HG03139 (cell line): ENCODE data around the gene ATP6V0A1.
"Not testable (repeated sequence)": the region's sequence is repeated elsewhere in the genome, so short reads cannot be mapped to it uniquely, and the experiment has no call there.

Experiments
- ATAC-seq: cut with Tn5 transposase; IDR thresholded peaks from one replicate; pipeline ENCODE4 v1.9.1; 2021; ENCODE audit not compliant: unreplicated experiment

The ATP6V0A1 gene

DNA sequence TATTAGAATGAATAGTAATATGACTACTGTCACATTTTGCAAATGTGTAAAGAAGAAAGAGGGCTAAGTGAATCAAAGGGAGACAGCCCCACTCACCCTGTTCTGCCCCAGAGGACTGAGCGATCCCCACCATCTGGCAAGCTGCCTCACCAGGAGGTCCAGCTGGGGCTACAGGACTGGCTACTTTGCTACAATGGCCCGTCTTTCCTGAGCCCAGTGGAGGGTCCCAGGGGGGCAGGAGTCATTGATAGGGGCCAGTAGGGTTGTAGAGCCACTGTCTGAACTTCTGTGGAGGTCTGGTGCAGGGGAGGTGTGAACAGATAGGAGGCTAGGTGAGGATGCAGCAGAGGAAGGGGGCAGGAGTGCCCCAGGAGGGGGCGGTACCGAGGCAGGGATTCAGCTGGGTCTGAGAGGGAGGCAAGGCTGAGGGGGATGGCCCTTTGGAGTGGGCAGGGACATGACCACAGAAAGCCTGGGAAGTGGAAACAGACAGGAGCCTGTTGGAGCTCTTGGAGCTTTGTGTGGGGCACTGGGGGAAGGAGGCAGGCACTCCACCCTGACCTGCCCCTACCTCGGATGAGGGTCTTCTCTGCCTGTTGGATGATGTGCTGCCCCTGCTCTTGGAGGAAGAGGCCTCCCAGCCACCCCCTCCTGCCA lies 97.4 kb downstream of the ATP6V0A1 start:
- not testable (repeated sequence) for ATAC-seq

- no peak for ATAC-seq
These were observed 100.4 kb downstream of the ATP6V0A1 start for GRCh38 chr17:42559075-42559474.

GRCh38 chr17:42560246-42560645 lies 101.6 kb downstream of the ATP6V0A1 start:
- no peak for ATAC-seq

DNA sequence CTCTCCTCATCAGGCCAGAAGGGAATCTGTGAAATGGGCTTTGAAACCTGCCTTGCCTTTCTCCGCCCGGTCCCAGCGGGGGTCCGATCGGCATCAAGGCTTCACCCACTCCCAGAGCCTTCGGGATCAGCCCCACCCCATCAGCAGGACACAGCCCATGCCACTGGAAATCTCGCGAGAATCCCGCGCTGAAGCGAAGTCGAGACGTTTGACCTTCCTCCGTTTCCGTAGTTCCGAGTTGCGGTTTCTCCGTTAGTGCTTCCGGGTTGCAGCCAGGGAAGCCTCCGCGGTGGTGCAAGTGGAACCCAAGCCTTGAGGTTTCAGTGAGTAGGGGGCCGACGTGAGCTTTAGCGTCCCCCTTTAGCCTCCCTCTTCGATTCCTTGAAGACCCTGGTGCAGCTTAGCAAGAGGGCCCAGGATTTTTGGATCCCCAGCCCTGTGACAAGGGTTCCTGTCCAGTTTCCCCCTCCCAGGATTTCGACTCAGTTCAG lies 103.3 kb downstream of the ATP6V0A1 start, which contains the start of gene COASY:
Gene COASY (plus strand): TSS at position 252 of the 491 bp plus-strand sequence. CDS start 475 bp downstream, outside the sequence.
- no peak for ATAC-seq

DNA sequence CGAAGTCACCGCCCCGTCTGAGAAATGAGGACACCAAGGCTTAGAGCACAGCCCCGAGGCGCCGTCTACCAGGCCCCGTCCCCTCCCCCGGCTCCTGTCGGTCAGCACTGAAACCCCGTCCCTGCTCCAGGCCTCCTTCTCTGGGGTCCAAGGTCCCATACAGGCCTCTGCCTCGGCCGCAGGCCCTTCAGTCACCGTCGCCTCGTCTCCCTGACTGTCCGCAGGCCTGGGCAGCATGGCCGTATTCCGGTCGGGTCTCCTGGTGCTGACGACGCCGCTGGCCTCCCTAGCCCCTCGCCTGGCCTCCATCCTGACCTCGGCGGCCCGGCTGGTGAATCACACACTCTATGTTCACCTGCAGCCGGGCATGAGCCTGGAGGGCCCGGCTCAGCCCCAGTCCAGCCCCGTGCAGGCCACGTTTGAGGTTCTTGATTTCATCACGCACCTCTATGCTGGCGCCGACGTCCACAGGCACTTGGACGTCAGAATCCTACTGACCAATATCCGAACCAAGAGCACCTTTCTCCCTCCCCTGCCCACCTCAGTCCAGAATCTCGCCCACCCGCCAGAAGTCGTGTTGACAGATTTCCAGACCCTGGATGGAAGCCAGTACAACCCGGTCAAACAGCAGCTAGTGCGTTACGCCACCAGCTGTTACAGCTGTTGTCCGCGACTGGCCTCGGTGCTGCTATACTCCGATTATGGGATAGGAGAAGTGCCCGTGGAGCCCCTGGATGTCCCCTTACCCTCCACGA lies 103.9 kb downstream of the ATP6V0A1 start:
- no peak for ATAC-seq

DNA sequence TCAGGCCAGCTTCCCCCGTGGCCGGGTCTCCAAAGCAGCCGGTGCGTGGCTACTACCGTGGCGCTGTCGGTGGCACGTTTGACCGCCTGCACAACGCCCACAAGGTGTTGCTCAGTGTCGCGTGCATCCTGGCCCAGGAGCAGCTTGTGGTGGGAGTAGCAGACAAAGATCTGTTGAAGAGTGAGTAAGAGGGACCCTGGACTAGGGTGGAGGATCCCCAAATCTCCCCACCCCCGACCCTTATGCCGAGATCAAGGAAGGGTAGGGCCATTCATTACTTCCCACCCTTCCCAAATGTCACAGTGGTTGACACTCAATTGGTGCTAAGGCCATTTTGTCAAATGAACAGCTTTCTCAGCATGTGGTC lies 104.4 kb downstream of the ATP6V0A1 start:
- ATAC-seq, result no peak

GRCh38 chr17:42563543-42563942 lies 104.9 kb downstream of the ATP6V0A1 start:
- no peak for ATAC-seq

DNA sequence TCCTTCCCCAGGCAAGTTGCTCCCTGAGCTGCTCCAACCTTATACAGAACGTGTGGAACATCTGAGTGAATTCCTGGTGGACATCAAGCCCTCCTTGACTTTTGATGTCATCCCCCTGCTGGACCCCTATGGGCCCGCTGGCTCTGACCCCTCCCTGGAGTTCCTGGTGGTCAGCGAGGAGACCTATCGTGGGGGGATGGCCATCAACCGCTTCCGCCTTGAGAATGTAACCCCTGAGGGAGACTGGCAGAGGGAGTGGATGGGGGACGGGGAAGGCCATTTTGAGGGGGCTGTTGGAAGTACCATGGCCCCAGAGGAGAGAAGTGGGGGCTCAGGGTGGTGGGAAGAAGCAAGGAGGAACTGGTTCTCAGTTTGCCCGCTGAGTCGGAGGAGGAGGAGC lies 105.3 kb downstream of the ATP6V0A1 start:
- ATAC-seq, result no peak

DNA sequence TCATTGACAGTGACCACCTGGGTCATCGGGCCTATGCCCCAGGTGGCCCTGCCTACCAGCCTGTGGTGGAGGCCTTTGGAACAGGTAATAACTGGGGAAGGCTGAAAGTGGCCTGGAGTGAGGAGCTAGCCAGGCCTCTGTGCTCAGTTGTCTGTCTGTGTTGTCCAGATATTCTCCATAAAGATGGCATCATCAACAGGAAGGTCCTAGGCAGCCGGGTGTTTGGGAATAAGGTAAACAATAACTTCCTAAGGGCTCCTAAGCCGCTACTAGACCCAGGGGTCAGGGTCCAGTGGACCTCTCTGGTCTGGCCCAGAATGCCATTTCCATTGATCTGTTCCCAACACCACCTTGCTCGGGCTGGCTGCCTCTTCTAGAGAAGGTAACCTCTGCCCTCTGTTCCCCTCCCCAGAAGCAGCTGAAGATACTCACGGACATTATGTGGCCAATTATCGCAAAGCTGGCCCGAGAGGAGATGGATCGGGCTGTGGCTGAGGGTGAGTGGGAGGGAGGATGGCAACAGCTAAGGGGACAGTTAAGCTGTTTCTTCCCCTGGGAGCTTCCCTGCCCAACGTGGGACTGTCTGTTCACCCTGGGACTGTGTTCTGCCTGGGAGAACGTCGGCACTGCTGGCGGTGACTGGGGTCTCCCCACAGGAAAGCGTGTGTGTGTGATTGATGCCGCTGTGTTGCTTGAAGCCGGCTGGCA lies 106.3 kb downstream of the ATP6V0A1 start:
- ATAC-seq, result no peak

- ATAC-seq, result no peak
These were observed 107.0 kb downstream of the ATP6V0A1 start for GRCh38 chr17:42565523-42566214.

GRCh38 chr17:42566215-42566882 lies 107.7 kb downstream of the ATP6V0A1 start:
- no peak for ATAC-seq

GRCh38 chr17:42566883-42567573 lies 108.3 kb downstream of the ATP6V0A1 start, which contains the start of gene MLX:
TSS of gene MLX (plus strand) at chr17:42567100. CDS start at chr17:42567125, 25 bp downstream.
- ATAC-seq, result peak; percentile 48

GRCh38 chr17:42568341-42569111 lies 109.8 kb downstream of the ATP6V0A1 start:
- ATAC-seq, result no peak

DNA sequence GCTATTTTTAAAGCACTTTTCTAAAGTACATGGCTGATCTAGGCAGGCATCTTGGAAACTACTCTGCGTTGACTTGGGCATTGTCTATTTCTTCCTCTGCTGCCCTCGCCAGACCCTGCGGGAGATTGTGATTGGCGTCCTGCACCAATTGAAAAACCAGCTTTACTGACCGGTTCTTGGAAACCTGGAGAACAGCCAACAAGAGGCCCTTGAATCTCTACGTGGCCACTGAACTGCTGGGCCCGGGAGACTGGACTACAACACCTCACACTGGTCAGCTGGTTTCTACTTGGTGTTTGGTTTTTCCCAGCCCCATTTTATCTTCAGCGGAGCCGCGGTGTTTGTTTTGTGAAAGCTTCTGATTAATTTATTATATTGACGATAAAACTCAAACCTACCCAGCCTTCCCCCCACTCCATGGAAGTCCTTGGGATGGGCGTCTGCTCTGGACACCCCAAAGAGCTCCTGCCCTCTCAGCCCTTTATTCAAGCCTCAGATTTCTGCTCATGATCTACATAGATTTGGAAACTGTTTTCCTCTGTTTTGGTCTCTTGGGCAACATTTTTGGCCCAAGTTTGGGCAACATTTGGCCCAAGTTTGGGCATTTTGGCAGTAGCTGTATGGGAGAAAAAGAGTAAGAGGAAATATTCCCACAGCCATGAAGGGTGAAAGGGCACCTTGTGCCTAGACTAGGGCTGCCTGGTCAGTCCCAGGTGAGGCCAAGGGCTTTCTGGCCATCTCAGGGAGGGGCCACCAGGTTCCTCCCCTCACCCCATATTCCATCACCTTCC lies 113.0 kb downstream of the ATP6V0A1 start:
- ATAC-seq, result no peak
